ENCODE results near the gene IMMP2L.

DNA sequence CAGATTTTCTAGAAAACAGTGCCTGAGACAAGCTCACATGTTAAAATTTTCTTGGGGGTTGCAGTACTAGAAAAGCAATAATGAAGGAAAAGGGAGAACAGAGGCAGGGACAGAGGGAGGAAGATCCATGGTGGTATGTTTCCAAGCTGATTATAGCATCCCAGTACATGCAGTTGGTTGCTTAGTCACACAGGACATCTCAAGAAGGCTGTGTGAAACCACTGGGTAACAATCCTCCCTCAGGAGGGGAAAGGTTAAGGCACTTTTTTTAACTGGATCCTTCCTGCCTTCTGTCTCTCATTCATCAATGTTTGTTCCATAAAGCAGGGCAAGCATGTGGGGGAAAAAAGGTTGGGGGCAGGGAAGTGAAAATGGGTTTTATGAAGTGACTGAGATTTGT, 6.1 kb upstream of the IMMP2L start:
- TF ChIP-seq, protein P1, sequence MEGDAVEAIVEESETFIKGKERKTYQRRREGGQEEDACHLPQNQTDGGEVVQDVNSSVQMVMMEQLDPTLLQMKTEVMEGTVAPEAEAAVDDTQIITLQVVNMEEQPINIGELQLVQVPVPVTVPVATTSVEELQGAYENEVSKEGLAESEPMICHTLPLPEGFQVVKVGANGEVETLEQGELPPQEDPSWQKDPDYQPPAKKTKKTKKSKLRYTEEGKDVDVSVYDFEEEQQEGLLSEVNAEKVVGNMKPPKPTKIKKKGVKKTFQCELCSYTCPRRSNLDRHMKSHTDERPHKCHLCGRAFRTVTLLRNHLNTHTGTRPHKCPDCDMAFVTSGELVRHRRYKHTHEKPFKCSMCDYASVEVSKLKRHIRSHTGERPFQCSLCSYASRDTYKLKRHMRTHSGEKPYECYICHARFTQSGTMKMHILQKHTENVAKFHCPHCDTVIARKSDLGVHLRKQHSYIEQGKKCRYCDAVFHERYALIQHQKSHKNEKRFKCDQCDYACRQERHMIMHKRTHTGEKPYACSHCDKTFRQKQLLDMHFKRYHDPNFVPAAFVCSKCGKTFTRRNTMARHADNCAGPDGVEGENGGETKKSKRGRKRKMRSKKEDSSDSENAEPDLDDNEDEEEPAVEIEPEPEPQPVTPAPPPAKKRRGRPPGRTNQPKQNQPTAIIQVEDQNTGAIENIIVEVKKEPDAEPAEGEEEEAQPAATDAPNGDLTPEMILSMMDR (IDR thresholded peaks at IDR 0.05), result no peak
- TF ChIP-seq, protein P2, sequence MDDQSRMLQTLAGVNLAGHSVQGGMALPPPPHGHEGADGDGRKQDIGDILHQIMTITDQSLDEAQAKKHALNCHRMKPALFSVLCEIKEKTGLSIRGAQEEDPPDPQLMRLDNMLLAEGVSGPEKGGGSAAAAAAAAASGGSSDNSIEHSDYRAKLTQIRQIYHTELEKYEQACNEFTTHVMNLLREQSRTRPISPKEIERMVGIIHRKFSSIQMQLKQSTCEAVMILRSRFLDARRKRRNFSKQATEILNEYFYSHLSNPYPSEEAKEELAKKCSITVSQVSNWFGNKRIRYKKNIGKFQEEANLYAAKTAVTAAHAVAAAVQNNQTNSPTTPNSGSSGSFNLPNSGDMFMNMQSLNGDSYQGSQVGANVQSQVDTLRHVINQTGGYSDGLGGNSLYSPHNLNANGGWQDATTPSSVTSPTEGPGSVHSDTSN (IDR thresholded peaks at IDR 0.05), result no peak
- no peak for TF ChIP-seq RAD21 (conservative IDR thresholded peaks at IDR 0.05 in 1 of 2, IDR thresholded peaks at IDR 0.05 in 1 of 2)
- no peak for TF ChIP-seq POLR2A (IDR thresholded peaks at IDR 0.05; ENCODE audit: low read length)
- TF ChIP-seq, protein P3, sequence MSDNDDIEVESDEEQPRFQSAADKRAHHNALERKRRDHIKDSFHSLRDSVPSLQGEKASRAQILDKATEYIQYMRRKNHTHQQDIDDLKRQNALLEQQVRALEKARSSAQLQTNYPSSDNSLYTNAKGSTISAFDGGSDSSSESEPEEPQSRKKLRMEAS (IDR thresholded peaks at IDR 0.05), result no peak
- TF ChIP-seq, protein P4, sequence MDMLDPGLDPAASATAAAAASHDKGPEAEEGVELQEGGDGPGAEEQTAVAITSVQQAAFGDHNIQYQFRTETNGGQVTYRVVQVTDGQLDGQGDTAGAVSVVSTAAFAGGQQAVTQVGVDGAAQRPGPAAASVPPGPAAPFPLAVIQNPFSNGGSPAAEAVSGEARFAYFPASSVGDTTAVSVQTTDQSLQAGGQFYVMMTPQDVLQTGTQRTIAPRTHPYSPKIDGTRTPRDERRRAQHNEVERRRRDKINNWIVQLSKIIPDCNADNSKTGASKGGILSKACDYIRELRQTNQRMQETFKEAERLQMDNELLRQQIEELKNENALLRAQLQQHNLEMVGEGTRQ (IDR thresholded peaks at IDR 0.05), result no peak
- TF ChIP-seq RCOR1 (IDR thresholded peaks at IDR 0.05; ENCODE audit: low read depth, low read length), result no peak
- no peak for TF ChIP-seq EP300 (IDR thresholded peaks at IDR 0.05)
- TF ChIP-seq CEBPB (IDR thresholded peaks at IDR 0.05), result no peak
- no peak for TF ChIP-seq MYC (IDR thresholded peaks at IDR 0.05; ENCODE audit: borderline replicate concordance, low read length)
- no peak for TF ChIP-seq ESRRA (IDR thresholded peaks at IDR 0.05; ENCODE audit: borderline replicate concordance, low read length)
- TF ChIP-seq MAFK (IDR thresholded peaks at IDR 0.05; ENCODE audit: partially characterized antibody), result no peak
- no peak for TF ChIP-seq TP53 (CRISPR knock-in tag; IDR thresholded peaks at IDR 0.05)
- no peak for TF ChIP-seq HOXB5 (CRISPR knock-in tag; IDR thresholded peaks at IDR 0.05)

Data from A549 (cell line).